Measurements from ENCODE around the gene PNLIPRP2.

GRCh38 chr10:116590590-116591444, 29.9 kb upstream of the PNLIPRP2 start, which contains the start of gene PNLIPRP1:
- TF ChIP-seq CTBP1 (IDR thresholded peaks at IDR 0.05; ENCODE audit: borderline replicate concordance) (no peak), SUZ12 (IDR thresholded peaks at IDR 0.05) (no peak), TARDBP (IDR thresholded peaks at IDR 0.05) (no peak)
